ENCODE data around the gene FBXO36. TPM values are rescaled to one million over a fixed set of nuclear protein-coding genes. Genes with fewer than 3 reads are reported as not detected.

Gene FBXO36
- total and polyA plus RNA-seq, 2 of the 13 experiments (the other 11 are each of a cell fraction or from before 2014, with no cell fraction given) = 2.8 TPM

DNA sequence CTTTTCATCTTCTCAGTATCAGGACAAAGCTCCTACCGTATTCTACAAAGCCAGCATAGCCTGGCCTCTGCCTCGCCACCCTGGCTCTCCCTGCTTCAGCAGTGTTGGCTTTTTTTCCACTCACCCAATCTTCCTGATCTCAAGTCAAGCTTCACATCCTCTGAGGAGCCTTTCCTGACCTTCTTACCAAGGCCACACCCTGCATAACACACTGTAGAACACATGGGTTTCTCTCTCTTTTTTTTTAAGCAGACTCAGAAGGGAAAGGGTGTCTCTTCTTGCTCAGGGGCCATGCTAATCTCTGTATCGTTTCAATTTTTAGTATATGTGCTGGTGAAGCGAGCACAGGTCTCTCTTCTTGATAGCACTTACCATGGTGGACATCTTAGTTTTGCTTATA lies 15.2 kb downstream of the FBXO36 start:
- Histone ChIP-seq H4K20me1 (ENCODE audit: insufficient read depth, low read length) (no peaks in the 10 kb centered on the region), H2AFZ (ENCODE audit: low read length) (no peak overlapping the region), H3K36me3 (replicated peaks in 1 of 2; ENCODE audit: control insufficient read depth in 1 of 2, insufficient read depth in 2 of 2, low read length in 2 of 2) (no peaks in the 10 kb centered on the region; a peak in 1 of 5 replicates), H3K4me2 (ENCODE audit: low read depth, low read length) (no peak overlapping the region), H3K9me3 (ENCODE audit: low read length) (no peaks in the 10 kb centered on the region), H3K27ac (ENCODE audit: extremely low read length, insufficient read depth, low read length) (no peak overlapping the region), H3K79me2 (ENCODE audit: insufficient read depth, low read length) (no peaks in the 10 kb centered on the region), H3K4me1 (ENCODE audit: insufficient read depth, low read length) (no peaks in the 10 kb centered on the region), H3K9ac (ENCODE audit: insufficient read depth, low read depth, low read length) (no peak overlapping the region), H3K27me3 (ENCODE audit: control insufficient read depth in 1 of 2, insufficient read depth in 2 of 2, low read length in 2 of 2) (no peaks in the 10 kb centered on the region), H3K4me3 (replicated peaks in 1 of 3; ENCODE audit: insufficient read depth in 1 of 3, low read depth in 2 of 3, low read length in 3 of 3) (no peak overlapping the region)
- no peak for TF ChIP-seq ZNF781 (CRISPR knock-in tag; IDR thresholded peaks at IDR 0.05; ENCODE audit: borderline replicate concordance, not compliant biosample characterization)
- TF ChIP-seq KAT7 (CRISPR knock-in tag; IDR thresholded peaks at IDR 0.05; ENCODE audit: borderline replicate concordance) = no peak
- TF ChIP-seq, protein P1, sequence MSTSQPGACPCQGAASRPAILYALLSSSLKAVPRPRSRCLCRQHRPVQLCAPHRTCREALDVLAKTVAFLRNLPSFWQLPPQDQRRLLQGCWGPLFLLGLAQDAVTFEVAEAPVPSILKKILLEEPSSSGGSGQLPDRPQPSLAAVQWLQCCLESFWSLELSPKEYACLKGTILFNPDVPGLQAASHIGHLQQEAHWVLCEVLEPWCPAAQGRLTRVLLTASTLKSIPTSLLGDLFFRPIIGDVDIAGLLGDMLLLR (CRISPR knock-in tag; IDR thresholded peaks at IDR 0.05) = no peak
- TF ChIP-seq, protein P2, sequence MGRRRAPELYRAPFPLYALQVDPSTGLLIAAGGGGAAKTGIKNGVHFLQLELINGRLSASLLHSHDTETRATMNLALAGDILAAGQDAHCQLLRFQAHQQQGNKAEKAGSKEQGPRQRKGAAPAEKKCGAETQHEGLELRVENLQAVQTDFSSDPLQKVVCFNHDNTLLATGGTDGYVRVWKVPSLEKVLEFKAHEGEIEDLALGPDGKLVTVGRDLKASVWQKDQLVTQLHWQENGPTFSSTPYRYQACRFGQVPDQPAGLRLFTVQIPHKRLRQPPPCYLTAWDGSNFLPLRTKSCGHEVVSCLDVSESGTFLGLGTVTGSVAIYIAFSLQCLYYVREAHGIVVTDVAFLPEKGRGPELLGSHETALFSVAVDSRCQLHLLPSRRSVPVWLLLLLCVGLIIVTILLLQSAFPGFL (CRISPR knock-in tag; IDR thresholded peaks at IDR 0.05) = no peak
- no peak for TF ChIP-seq ZSCAN22 (CRISPR knock-in tag; IDR thresholded peaks at IDR 0.05)
- TF ChIP-seq ZNF326 (CRISPR knock-in tag; IDR thresholded peaks at IDR 0.05; ENCODE audit: borderline replicate concordance) = no peak
- TF ChIP-seq, protein P3, sequence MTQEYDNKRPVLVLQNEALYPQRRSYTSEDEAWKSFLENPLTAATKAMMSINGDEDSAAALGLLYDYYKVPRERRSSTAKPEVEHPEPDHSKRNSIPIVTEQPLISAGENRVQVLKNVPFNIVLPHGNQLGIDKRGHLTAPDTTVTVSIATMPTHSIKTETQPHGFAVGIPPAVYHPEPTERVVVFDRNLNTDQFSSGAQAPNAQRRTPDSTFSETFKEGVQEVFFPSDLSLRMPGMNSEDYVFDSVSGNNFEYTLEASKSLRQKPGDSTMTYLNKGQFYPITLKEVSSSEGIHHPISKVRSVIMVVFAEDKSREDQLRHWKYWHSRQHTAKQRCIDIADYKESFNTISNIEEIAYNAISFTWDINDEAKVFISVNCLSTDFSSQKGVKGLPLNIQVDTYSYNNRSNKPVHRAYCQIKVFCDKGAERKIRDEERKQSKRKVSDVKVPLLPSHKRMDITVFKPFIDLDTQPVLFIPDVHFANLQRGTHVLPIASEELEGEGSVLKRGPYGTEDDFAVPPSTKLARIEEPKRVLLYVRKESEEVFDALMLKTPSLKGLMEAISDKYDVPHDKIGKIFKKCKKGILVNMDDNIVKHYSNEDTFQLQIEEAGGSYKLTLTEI (CRISPR knock-in tag; conservative IDR thresholded peaks at IDR 0.05) = no peak
- TF ChIP-seq, protein P4, sequence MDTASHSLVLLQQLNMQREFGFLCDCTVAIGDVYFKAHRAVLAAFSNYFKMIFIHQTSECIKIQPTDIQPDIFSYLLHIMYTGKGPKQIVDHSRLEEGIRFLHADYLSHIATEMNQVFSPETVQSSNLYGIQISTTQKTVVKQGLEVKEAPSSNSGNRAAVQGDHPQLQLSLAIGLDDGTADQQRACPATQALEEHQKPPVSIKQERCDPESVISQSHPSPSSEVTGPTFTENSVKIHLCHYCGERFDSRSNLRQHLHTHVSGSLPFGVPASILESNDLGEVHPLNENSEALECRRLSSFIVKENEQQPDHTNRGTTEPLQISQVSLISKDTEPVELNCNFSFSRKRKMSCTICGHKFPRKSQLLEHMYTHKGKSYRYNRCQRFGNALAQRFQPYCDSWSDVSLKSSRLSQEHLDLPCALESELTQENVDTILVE (CRISPR knock-in tag; IDR thresholded peaks at IDR 0.05) = no peak
- TF ChIP-seq HES4 (CRISPR knock-in tag; IDR thresholded peaks at IDR 0.05; ENCODE audit: borderline replicate concordance) = no peak
- TF ChIP-seq, protein P5, sequence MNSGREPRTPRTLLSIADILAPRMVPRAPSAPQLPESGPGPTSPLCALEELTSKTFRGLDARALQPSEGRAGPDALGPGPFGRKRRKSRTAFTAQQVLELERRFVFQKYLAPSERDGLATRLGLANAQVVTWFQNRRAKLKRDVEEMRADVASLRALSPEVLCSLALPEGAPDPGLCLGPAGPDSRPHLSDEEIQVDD (CRISPR knock-in tag; IDR thresholded peaks at IDR 0.05; ENCODE audit: borderline replicate concordance) = no peak
- TF ChIP-seq ZNF775 (CRISPR knock-in tag; IDR thresholded peaks at IDR 0.05; ENCODE audit: borderline replicate concordance) = no peak
- no peak for TF ChIP-seq CC2D1A (CRISPR knock-in tag; IDR thresholded peaks at IDR 0.05)
- TF ChIP-seq, protein P6, sequence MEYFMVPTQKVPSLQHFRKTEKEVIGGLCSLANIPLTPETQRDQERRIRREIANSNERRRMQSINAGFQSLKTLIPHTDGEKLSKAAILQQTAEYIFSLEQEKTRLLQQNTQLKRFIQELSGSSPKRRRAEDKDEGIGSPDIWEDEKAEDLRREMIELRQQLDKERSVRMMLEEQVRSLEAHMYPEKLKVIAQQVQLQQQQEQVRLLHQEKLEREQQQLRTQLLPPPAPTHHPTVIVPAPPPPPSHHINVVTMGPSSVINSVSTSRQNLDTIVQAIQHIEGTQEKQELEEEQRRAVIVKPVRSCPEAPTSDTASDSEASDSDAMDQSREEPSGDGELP (IDR thresholded peaks at IDR 0.05; ENCODE audit: borderline replicate concordance, low read depth) = no peak
- TF ChIP-seq ZBTB7A (CRISPR knock-in tag; IDR thresholded peaks at IDR 0.05) = no peak
- in situ Hi-C loops (cut with HindIII; ENCODE audit: extremely low pct_ligation_motif_present, low pct_unique_long_range_greater_than_20kb) (no loop called here), intact Hi-C loops (cut with micrococcal nuclease; ENCODE audit: unreplicated experiment) (no loop called here)
- ChIA-PET CTCF (ENCODE audit: low intra/inter-chr PET ratio, low total read pairs) (no interaction called here), POLR2A (no interaction called here)
- 85% methylated on average over 4 of the region's 4 CpGs for WGBS (ENCODE audit: low lambda C conversion rate)
- FAIRE-seq (no peak), DNase-seq (ENCODE audit: low spot score) (no peak), ATAC-seq (no peak)
- BruUV-seq (replicated peaks) = no TSS peak

Data from HepG2 (cell line).